HG03135 (cell line): ENCODE measurements around the gene TMPRSS4.
A peak's percentile ranks its signal among the peaks of the same experiment; 100 is the strongest.

Experiments
- ATAC-seq: cut with Tn5 transposase; IDR thresholded peaks from one replicate; pipeline ENCODE4 v1.9.1; 2021; ENCODE audit warnings: mild to moderate bottlenecking, moderate library complexity; ENCODE audit not compliant: unreplicated experiment

TMPRSS4 gene

GRCh38 chr11:118076754-118077281 lies at the start of gene TMPRSS4:
Gene TMPRSS4 (plus strand): TSS chr11:118077078. CDS start chr11:118077303, 225 bp downstream.
- no peak for ATAC-seq

GRCh38 chr11:118027694-118028093 lies 49.2 kb upstream of the TMPRSS4 start:
- no peak for ATAC-seq

- no peak for ATAC-seq
These were observed 48.3 kb upstream of the TMPRSS4 start for GRCh38 chr11:118028626-118029025.

- no peak for ATAC-seq
These were observed 43.4 kb upstream of the TMPRSS4 start for GRCh38 chr11:118033443-118033842.

GRCh38 chr11:118042141-118042540 lies 34.7 kb upstream of the TMPRSS4 start:
- ATAC-seq: no peak

- ATAC-seq: no peak
These were observed 34.1 kb upstream of the TMPRSS4 start for GRCh38 chr11:118042796-118043195.

- ATAC-seq: no peak
These were observed 31.7 kb upstream of the TMPRSS4 start for GRCh38 chr11:118045191-118045590.

GRCh38 chr11:118046051-118046963 lies 30.6 kb upstream of the TMPRSS4 start:
- ATAC-seq: no peak

GRCh38 chr11:118046964-118047700 lies 29.7 kb upstream of the TMPRSS4 start:
- ATAC-seq: no peak

- no peak for ATAC-seq
These were observed 29.1 kb upstream of the TMPRSS4 start for GRCh38 chr11:118047749-118048148.

GRCh38 chr11:118048472-118049370 lies 28.2 kb upstream of the TMPRSS4 start:
- no peak for ATAC-seq

GRCh38 chr11:118049771-118050170 lies 27.1 kb upstream of the TMPRSS4 start:
- no peak for ATAC-seq

- ATAC-seq: no peak
These were observed 26.5 kb upstream of the TMPRSS4 start for GRCh38 chr11:118050208-118050891.

- ATAC-seq: no peak
These were observed 25.7 kb upstream of the TMPRSS4 start for GRCh38 chr11:118051136-118051610.

- peak; percentile 53 for ATAC-seq
These were observed 25.0 kb upstream of the TMPRSS4 start for GRCh38 chr11:118051611-118052461.

GRCh38 chr11:118052581-118053206 lies 24.2 kb upstream of the TMPRSS4 start:
- no peak for ATAC-seq

- ATAC-seq: no peak
These were observed 21.9 kb upstream of the TMPRSS4 start for GRCh38 chr11:118054712-118055640.
